ENCODE data around the gene STX1B. TPM values are rescaled to one million over a fixed set of nuclear protein-coding genes. Genes with fewer than 3 reads are reported as not detected.

STX1B gene
- total RNA-seq, 1 donor from 2014 or later = 11.4 TPM

DNA sequence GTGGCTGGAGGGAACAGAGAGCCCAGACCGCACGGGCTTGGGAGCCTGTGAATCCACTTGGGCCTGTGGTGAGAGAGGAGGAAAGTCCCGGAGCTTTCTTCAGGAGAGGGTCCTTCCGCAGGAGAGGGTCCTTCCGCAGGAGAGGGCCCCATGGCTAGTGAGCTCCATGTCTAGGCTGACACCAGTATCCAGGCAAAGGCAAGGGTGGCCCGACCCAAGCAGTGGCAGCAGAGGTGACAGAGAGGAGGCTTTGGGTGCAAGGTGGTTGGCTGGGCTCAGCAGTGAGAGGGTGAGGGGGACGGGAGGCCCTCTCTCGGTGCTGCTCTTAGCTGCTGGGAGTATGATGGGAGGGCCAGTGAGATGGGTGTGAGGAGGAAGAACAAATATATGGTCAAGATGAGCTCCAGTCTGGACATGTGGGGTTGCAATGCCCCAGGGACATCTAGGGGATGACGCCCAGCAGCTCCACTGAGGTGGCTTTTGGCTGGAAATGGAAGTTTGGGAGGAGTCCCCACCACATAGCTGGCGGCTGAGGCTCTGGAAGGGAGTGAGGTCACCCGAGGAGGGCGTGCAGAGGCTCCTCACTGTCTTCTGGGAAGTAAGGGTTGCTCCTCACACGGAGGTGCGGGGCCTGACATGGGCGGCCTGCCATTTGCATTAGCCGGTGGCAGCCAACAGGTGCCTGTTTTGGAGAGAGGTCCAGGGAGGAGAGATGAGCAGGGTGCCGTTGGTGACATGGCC is 27.7 kb downstream of the STX1B start:
- FAIRE-seq = no peak
- no peak for DNase-seq (ENCODE audit: low spot score in 2 of 2)

DNA sequence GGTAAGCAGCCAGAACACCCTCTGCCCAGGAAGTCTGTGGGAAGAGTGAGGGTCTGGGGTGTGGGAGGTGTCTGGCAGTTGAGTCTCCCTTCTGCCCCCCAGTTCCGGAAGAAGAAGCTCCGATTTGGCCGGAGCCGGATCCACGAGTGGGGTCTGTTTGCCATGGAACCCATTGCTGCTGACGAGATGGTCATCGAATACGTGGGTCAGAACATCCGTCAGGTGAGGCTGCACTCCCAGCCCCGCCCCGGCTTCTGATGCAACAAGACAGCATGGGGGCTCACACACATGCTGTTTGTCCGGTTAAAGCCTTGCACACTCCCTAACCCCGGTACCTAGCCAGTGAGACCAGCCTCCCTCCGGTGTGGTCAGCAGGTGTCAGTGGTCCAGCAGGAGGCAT is 29.5 kb downstream of the STX1B start:
- no peak for FAIRE-seq
- no peak for DNase-seq (ENCODE audit: low spot score in 2 of 2)

DNA sequence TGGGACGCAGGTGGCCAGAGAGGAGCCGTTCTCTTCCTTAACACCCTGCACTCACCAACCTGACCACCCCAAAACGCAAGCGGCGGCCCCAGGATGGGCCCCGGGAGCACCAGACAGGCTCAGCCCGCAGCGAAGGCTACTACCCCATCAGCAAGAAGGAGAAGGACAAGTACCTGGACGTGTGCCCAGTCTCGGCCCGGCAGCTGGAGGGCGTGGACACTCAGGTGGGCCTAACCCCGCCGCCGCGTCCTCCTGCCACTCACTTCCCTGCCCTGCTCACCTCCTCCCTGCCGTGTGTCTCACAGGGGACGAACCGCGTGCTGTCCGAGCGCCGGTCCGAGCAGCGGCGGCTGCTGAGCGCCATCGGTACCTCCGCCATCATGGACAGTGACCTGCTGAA is 30.0 kb downstream of the STX1B start:
- DNase-seq (ENCODE audit: low spot score in 2 of 2) (no peak), FAIRE-seq (no peak)

DNA sequence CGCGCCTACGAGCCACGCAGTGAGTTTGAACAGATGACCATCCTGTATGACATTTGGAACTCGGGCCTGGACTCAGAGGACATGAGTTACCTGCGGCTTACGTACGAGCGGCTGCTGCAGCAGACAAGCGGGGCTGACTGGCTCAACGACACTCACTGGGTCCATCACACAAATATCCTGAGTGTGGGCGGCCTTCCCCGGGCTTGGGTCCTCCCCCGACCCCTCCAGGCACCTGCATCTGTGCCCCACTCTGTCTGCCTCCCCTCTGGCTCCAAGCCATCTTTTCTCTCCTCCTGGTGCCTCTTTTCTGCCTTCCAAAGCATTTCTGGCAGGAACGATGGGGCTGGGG is 30.4 kb downstream of the STX1B start:
- FAIRE-seq (no peak), DNase-seq (ENCODE audit: low spot score in 2 of 2) (no peak)

GRCh38 chr16:30979170-30980022 is 31.0 kb downstream of the STX1B start:
- DNase-seq (ENCODE audit: low spot score in 2 of 2) = no peak

GRCh38 chr16:30977502-30977901 is 32.9 kb downstream of the STX1B start:
- FAIRE-seq (no peak), DNase-seq (ENCODE audit: low spot score in 2 of 2) (no peak)

More at GRCh38 chr16:30979170-30980022, 31.0 kb downstream of the STX1B start:
- no peak for FAIRE-seq

DNA sequence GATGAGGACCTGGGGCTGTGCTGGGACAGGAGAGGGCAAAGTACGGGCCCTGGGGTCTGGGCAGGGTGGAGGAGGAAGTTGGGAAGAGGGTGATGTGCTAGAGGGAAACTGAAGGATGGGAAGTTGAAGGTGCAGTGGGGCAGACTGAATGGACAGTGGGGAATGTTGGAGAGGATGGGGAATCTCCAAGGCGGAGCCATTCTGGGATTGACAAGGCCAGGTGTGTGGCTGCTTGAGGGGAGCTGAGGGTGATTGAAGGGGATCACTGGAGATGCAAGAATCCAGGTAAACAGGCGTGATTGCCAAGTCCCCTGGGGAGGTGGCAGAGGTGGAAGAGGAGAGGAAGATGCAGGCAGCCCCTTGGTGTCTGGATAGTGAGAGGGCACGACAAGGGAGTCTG is 34.0 kb downstream of the STX1B start:
- DNase-seq (ENCODE audit: low spot score in 2 of 2) (no peak), FAIRE-seq (no peak)

GRCh38 chr16:30974348-30974747 is 36.1 kb downstream of the STX1B start:
- FAIRE-seq = no peak
- no peak for DNase-seq (ENCODE audit: low spot score in 2 of 2)

DNA sequence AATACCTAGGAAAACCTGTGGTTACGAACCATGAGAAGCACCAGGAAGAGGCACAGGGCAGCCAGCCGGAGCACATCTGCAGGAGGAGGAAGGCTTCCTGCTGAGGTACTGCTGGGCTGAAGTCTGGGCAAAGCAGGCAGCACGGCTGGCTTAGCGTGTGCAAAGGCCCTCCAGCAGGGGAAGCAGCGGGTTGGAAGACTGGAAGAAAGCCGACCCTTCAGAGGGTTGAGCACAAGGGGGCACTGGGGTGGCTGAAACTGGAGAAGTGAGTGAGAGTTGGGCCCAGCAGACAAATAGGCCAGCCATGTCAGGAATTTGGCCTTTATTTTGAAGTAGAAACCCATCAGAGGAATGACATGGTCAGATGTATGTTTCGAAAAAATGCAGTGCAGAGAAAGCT is 37.6 kb downstream of the STX1B start:
- DNase-seq (ENCODE audit: low spot score in 2 of 2) (no peak), FAIRE-seq (no peak)

GRCh38 chr16:30971298-30971697 is 39.1 kb downstream of the STX1B start:
- DNase-seq (ENCODE audit: low spot score in 2 of 2) (no peak), FAIRE-seq (no peak)

GRCh38 chr16:30969246-30969842 is 41.1 kb downstream of the STX1B start:
- DNase-seq (ENCODE audit: low spot score in 2 of 2) (no peak), FAIRE-seq (no peak)

- FAIRE-seq (no peak), DNase-seq (ENCODE audit: low spot score in 2 of 2) (no peak)
Measured at GRCh38 chr16:30967795-30968194, 42.6 kb downstream of the STX1B start.

DNA sequence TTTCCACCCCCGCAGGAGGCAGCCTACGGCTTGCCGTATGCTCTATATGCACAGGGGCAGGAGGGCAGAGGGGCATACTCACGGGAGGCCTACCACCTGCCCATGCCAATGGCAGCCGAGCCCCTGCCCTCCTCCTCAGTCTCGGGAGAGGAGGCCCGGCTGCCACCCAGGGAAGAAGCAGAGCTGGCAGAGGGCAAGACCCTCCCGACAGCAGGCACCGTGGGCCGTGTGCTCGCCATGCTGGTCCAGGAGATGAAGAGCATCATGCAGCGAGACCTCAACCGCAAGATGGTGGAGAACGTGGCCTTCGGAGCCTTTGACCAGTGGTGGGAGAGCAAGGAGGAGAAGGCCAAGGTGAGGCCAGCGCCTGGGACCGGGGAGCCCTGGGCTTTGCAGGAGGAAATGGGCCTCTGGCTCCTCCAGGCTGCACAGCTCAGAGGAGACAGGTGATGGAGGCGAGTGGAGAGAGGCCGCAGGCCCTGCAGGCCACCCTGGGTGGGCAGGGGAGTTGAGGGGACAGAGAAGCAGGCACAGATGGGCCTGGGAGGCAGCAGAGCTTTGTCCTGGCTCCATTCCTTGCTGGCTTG is 44.3 kb downstream of the STX1B start:
- no peak for FAIRE-seq
- no peak for DNase-seq (ENCODE audit: low spot score in 2 of 2)

DNA sequence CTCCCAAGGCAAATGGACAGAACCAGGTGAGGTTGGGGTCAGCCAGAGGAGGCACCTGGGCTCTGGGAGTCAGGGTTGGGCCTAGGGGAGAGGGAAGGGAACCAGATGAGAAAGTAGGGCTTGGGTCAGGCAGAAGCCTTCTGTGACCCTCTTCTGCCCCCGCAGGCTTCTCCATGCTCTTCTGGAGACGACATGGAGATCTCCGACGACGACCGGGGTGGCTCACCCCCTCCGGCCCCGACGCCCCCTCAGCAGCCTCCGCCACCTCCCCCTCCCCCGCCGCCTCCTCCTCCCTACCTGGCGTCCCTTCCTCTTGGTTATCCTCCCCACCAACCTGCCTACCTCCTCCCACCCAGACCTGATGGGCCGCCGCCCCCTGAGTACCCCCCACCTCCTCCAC is 45.0 kb downstream of the STX1B start:
- DNase-seq (ENCODE audit: low spot score in 2 of 2) (no peak), FAIRE-seq (no peak)

DNA sequence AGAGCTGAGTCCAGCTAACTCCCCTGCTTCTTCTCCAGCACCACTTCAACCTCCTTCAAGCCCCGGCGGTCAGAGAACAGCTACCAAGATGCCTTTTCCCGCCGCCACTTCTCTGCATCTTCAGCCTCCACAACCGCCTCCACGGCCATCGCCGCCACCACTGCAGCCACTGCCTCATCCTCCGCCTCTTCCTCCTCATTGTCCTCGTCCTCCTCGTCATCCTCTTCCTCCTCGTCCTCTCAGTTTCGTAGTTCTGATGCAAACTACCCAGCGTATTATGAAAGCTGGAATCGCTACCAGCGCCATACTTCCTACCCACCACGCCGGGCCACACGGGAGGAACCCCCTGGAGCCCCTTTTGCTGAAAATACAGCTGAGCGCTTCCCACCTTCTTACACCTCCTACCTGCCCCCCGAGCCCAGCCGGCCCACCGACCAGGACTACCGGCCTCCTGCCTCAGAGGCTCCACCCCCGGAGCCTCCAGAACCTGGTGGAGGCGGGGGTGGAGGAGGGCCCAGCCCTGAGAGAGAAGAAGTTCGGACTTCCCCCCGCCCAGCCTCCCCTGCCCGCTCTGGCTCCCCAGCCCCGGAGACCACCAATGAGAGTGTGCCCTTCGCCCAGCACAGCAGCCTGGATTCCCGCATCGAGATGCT is 45.7 kb downstream of the STX1B start:
- no peak for FAIRE-seq
- no peak for DNase-seq (ENCODE audit: low spot score in 2 of 2)

- no peak for DNase-seq (ENCODE audit: low spot score in 2 of 2)
- no peak for FAIRE-seq
Measured at GRCh38 chr16:30963925-30964511, 46.4 kb downstream of the STX1B start.

GRCh38 chr16:30961384-30961783 is 49.1 kb downstream of the STX1B start:
- FAIRE-seq (no peak), DNase-seq (ENCODE audit: low spot score in 2 of 2) (no peak)

GRCh38 chr16:30958175-30959079 is 52.0 kb downstream of the STX1B start:
- DNase-seq (ENCODE audit: low spot score in 2 of 2) (no peak), FAIRE-seq (no peak)

DNA sequence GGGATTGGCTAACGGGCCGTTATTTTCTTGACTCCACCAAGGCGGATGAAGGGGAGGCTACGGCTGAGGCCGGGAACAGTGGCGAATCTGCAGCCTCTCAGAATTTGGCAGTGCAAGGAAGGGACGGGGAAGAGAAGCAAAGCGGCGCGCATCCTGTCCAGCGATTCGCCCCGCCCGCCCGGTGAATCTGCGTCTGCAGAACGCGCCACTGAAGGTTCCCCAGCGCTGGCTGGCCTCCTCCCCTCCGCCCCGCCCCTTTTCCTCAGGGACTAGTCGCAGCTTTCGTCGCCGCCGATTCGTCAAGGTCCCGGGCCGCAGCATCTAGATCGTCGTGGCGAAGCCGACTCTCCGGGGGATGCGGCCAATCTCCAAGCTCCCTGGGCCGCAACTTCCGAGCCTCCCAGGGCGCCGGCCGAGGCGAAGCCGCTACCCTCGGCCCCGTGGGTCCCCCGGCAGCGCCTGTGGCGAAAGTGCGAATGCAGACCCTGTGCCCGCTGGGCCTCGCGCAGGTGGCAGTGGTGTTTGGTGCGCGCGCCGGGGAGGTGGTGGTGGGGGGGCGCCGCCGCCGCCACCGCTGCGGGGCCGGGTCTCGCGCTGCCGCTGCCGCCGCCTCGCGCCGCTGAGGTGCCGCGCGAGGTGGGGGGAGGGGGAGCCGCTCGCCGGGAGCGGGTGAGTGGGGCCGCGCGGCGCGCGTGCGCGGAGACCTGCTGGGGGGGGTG is 52.8 kb downstream of the STX1B start, which contains the start of gene SETD1A:
SETD1A (plus strand) TSS at position 299 of the 719 bp plus-strand sequence. CDS start 978 bp downstream, outside the sequence.
- no peak for FAIRE-seq
- DNase-seq (ENCODE audit: low spot score in 2 of 2) = peak; percentile 98 to 99
